Esophagus squamous epithelium (tissue), 4 donors: ENCODE results near the gene TXLNB.

ENCODE experiments used
- POLR2A ChIP-seq, 4 donors: fragments of 450-650 bp; IDR thresholded peaks; one replicate each; pipeline ENCODE4 v1.6.1; 2017; ENCODE audit warnings: antibody characterized with exemption in 4 of 4, mild to moderate bottlenecking in 4 of 4, moderate library complexity in 3 of 4
- TF ChIP-seq, protein P1 (sequence below), 6 experiments: fragments of 450-650 bp in 4 of 6; fragments of 200-600 bp in 2 of 6; sonication (generic) in 2 of 6; IDR thresholded peaks; one replicate each; pipeline ENCODE4 v1.5.1; 2016 to 2019; ENCODE audit warnings: antibody characterized with exemption in 6 of 6, mild to moderate bottlenecking in 4 of 6, moderate library complexity in 4 of 6

DNA sequence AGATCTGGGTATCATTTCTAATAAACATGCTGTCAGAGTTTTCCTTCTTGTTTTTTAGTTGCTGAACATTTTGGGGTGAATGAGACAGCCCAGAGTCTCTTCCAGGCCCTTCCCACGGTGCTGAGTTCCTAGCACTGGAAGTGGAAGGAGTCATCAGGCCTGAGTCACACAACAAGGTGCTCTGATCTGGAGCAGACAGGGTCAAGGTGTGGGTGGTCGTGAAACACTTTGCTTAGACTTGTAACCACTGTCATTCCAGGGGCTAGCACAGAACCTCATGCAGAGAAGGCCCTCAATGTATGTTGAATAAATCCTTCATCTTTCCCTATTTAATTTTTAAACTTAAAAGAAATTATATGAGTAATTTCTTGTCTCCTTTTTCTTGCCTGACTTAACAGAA is 60.6 kb downstream of the TXLNB start:
- TF ChIP-seq, protein P1, sequence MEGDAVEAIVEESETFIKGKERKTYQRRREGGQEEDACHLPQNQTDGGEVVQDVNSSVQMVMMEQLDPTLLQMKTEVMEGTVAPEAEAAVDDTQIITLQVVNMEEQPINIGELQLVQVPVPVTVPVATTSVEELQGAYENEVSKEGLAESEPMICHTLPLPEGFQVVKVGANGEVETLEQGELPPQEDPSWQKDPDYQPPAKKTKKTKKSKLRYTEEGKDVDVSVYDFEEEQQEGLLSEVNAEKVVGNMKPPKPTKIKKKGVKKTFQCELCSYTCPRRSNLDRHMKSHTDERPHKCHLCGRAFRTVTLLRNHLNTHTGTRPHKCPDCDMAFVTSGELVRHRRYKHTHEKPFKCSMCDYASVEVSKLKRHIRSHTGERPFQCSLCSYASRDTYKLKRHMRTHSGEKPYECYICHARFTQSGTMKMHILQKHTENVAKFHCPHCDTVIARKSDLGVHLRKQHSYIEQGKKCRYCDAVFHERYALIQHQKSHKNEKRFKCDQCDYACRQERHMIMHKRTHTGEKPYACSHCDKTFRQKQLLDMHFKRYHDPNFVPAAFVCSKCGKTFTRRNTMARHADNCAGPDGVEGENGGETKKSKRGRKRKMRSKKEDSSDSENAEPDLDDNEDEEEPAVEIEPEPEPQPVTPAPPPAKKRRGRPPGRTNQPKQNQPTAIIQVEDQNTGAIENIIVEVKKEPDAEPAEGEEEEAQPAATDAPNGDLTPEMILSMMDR (IDR thresholded peaks at IDR 0.05) = no peak
- no peak for TF ChIP-seq POLR2A (IDR thresholded peaks at IDR 0.05)
